HCT116 (cell line): ENCODE results near the gene CNTROB. TPM values are rescaled to one million over a fixed set of nuclear protein-coding genes. Genes with fewer than 3 reads are reported as not detected.

Experiments
- ATAC-seq: fragments of 200-7000 bp; cut with Tn5 transposase; 2 replicates; pipeline ENCODE4 v1.9.1; 2020; ENCODE audit warnings: mild to moderate bottlenecking, moderate library complexity
- BruUV-seq: library from RNA; stranded (reverse); fragments of 400-500 nt; replicated peaks from 2 replicates; lab custom pipeline; 2021; lab: Mats Ljungman, UMichigan
- CTCF ChIA-PET: fragments of 300-600 bp; sonication (Branson Sonifier 250); formaldehyde crosslinking; loops from one replicate; lab custom pipeline; 2021; ENCODE audit warnings: antibody characterized with exemption; lab: Charles Lee
- POLR2A ChIA-PET: fragments of 300-600, 350-600 bp; sonication (Branson Sonifier 250); formaldehyde crosslinking; loops from one replicate; lab custom pipeline; 2021; ENCODE audit warnings: antibody characterized with exemption; lab: Charles Lee
- RAD21 ChIA-PET, 2 experiments: fragments of 300-600 bp; sonication (Branson Sonifier 250); formaldehyde crosslinking; loops; one replicate each; lab custom pipeline; 2023; ENCODE audit warnings: low total read pairs in 2 of 2; ENCODE audit not compliant: uncharacterized antibody in 2 of 2, unreplicated experiment in 2 of 2, low non-redundant PET in 1 of 2; lab: Charles Lee
- DNase-seq: peaks from one replicate; pipeline ENCODE4 v3.0.0-alpha.2; 2010; ENCODE audit warnings: low read depth, low spot score
- H2AFZ ChIP-seq: fragments of 200-600 bp; shearing (Covaris generic), sonication (generic); 2 replicates; pipeline ENCODE4 v1.6.1; 2017; ENCODE audit warnings: low read depth, mixed run types, mixed read lengths, antibody characterized with exemption, low read length; ENCODE audit not compliant: poor library complexity, severe bottlenecking
- H3K27ac ChIP-seq: 2 replicates; pipeline ENCODE4 v1.5.1; 2012; ENCODE audit warnings: low read depth, low read length
- H3K27me3 ChIP-seq: fragments of 200-600 bp; sonication (generic); 2 replicates; pipeline ENCODE4 v1.6.1; 2016; ENCODE audit warnings: mixed run types, low read length, mixed read lengths; ENCODE audit not compliant: insufficient read depth
- H3K36me3 ChIP-seq, 2 experiments: fragments of 200-500 bp in 1 of 2; fragments of 200-600 bp in 1 of 2; sonication (Bioruptor generic) in 1 of 2; sonication (generic) in 1 of 2; 2 replicates each; pipeline versions ENCODE4 v1.5.1 to v1.6.1; 2014 to 2016; ENCODE audit warnings: low read length in 2 of 2, inconsistent platforms in 1 of 2, mixed read lengths in 1 of 2, mixed run types in 1 of 2; ENCODE audit not compliant: insufficient read depth in 2 of 2, control insufficient read depth in 1 of 2
- H3K4me1 ChIP-seq, 2 experiments: fragments of 200-600 bp in 1 of 2; sonication (generic) in 1 of 2; 2 replicates each; pipeline versions ENCODE4 v1.5.1 to v1.6.1; 2012 to 2017; ENCODE audit warnings: low read length in 2 of 2, inconsistent platforms in 1 of 2, mild to moderate bottlenecking in 1 of 2, mixed read lengths in 1 of 2, mixed run types in 1 of 2, moderate library complexity in 1 of 2; ENCODE audit not compliant: insufficient read depth in 2 of 2, control insufficient read depth in 1 of 2
- H3K4me2 ChIP-seq: fragments of 200-600 bp; sonication (generic); 2 replicates; pipeline ENCODE4 v1.6.1; 2017; ENCODE audit warnings: mixed run types, low read length, mixed read lengths
- H3K4me3 ChIP-seq, 2 experiments: fragments of 200-600 bp in 1 of 2; sonication (generic) in 1 of 2; replicated peaks in 1 of 2; 2 replicates each; pipeline ENCODE4 v1.5.1; 2011 to 2016; ENCODE audit warnings: low read length in 2 of 2, control low read depth in 1 of 2, low read depth in 1 of 2, mild to moderate bottlenecking in 1 of 2, mixed read lengths in 1 of 2, mixed run types in 1 of 2
- H3K79me2 ChIP-seq: fragments of 200-600 bp; sonication (generic); 2 replicates; pipeline ENCODE4 v1.6.1; 2017; ENCODE audit warnings: mild to moderate bottlenecking, mixed run types, low read length, moderate library complexity, mixed read lengths; ENCODE audit not compliant: insufficient read depth
- H3K9ac ChIP-seq: fragments of 200-600 bp; sonication (generic); 2 replicates; pipeline ENCODE4 v1.6.1; 2016; ENCODE audit warnings: low read length, mixed read lengths
- H3K9me2 ChIP-seq: fragments of 200-600 bp; sonication (generic), shearing (Covaris generic); 2 replicates; pipeline ENCODE4 v1.6.1; 2017; ENCODE audit warnings: mixed run types, mild to moderate bottlenecking, moderate library complexity; ENCODE audit not compliant: insufficient read depth
- H3K9me3 ChIP-seq, 2 experiments: fragments of 200-500 bp in 1 of 2; fragments of 200-600 bp in 1 of 2; sonication (Bioruptor generic) in 1 of 2; sonication (generic) in 1 of 2; 2 replicates each; pipeline ENCODE4 v1.6.1; 2014 to 2017; ENCODE audit warnings: low read length in 2 of 2, mixed read lengths in 2 of 2, inconsistent platforms in 1 of 2, low read depth in 1 of 2, mild to moderate bottlenecking in 1 of 2, mixed run types in 1 of 2, moderate library complexity in 1 of 2; ENCODE audit not compliant: control insufficient read depth in 1 of 2, insufficient read depth in 1 of 2
- H4K20me1 ChIP-seq: fragments of 200-600 bp; sonication (generic), shearing (Covaris generic); 2 replicates; pipeline ENCODE4 v1.6.1; 2017; ENCODE audit warnings: mixed run types, mild to moderate bottlenecking, moderate library complexity; ENCODE audit not compliant: insufficient read depth
- CBX3 ChIP-seq: IDR thresholded peaks from 2 replicates; pipeline ENCODE4 v1.6.1; 2012; ENCODE audit warnings: low read depth
- CEBPB ChIP-seq: IDR thresholded peaks from 2 replicates; pipeline ENCODE4 v1.6.1; 2012; ENCODE audit warnings: low read depth
- EGR1 ChIP-seq: IDR thresholded peaks from 2 replicates; pipeline ENCODE4 v1.6.1; 2012; ENCODE audit warnings: low read depth
- FOSL1 ChIP-seq: IDR thresholded peaks from 2 replicates; pipeline ENCODE4 v1.6.1; 2012; ENCODE audit warnings: low read depth
- POLR2AphosphoS5 ChIP-seq: IDR thresholded peaks from 2 replicates; pipeline ENCODE4 v1.6.1; 2011; ENCODE audit warnings: mild to moderate bottlenecking, low read depth, low read length, moderate library complexity
- RAD21 ChIP-seq: IDR thresholded peaks from 2 replicates; pipeline ENCODE4 v1.6.1; 2012; ENCODE audit warnings: low read depth, mild to moderate bottlenecking
- SIN3A ChIP-seq: IDR thresholded peaks from 2 replicates; pipeline ENCODE4 v1.6.1; 2012; ENCODE audit warnings: low read depth
- ZFX ChIP-seq: fragments of 450-650 bp; IDR thresholded peaks from 2 replicates; pipeline ENCODE4 v1.6.1; 2017
- intact Hi-C: fragments of 100-400 bp; cut with micrococcal nuclease; formaldehyde crosslinking; loops from 2 replicates; pipeline ENCODE4 v1.10.0; 2022
- total RNA-seq: library from RNA; stranded (reverse); gene quantifications from one replicate; pipeline ENCODE4 v1.2.1, GENCODE V29; 2021; ENCODE audit not compliant: unreplicated experiment
- TF ChIP-seq, protein P1 (sequence below), 3 experiments: fragments of 200-600 bp in 1 of 3; sonication (generic) in 1 of 3; IDR thresholded peaks in 2 of 3; conservative IDR thresholded peaks in 1 of 3; 2 replicates each; pipeline ENCODE4 v1.5.1; 2012 to 2017; ENCODE audit warnings: low read depth in 2 of 3, low read length in 2 of 3, antibody characterized with exemption in 1 of 3, borderline replicate concordance in 1 of 3, control low read depth in 1 of 3, mild to moderate bottlenecking in 1 of 3, mixed read lengths in 1 of 3, mixed run types in 1 of 3, moderate library complexity in 1 of 3; ENCODE audit not compliant: insufficient read depth in 1 of 3

Gene CNTROB
- total RNA-seq, 1 experiment from 2014 or later = 54.6 TPM

DNA sequence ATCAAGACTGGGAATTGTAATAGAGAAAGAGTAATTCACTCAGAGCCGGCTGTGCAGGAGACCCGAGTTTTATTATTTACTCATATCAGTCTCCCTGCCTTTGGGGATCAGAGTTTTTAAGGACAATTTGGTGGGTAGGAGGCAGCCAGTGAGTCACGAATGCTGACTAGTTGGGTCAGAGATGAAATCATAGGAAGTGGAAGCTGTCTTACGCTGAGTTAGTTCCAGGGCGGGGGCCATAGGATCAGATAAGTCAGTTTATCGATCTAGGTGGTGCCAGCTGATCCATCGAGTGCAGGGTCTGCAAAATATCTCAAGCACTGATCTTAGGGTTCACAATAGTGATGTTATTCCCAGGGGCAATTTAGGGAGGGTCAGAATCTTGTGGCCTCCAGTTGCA, 50.2 kb downstream of the CNTROB start:
- Histone ChIP-seq H3K36me3 (no peaks in the 10 kb centered on the region), H3K9ac (no peak overlapping the region), H3K4me1 (no peaks in the 10 kb centered on the region), H3K4me3 (no peak overlapping the region), H3K9me3 (no peaks in the 10 kb centered on the region), H3K9me2 (no peaks in the 10 kb centered on the region), H3K79me2 (no peaks in the 10 kb centered on the region), H2AFZ (no peak overlapping the region), H4K20me1 (no peaks in the 10 kb centered on the region), H3K27me3 (no peaks in the 10 kb centered on the region), H3K4me2 (no peak overlapping the region), H3K27ac (no peak overlapping the region)
- ChIA-PET CTCF (interaction anchor here (1.0 to 2.8 kb wide), 4 partner anchors 10 to 69 kb away, joined by 3 to 12 read pairs (median 6); partner anchors contain the start of gene CNTROB), POLR2A (interaction anchor here (1.1 kb wide), 1 partner anchor 50 kb away, joined by 3 read pairs; the partner anchor contains the start of genes CNTROB and TRAPPC1), RAD21 (no interaction called here)
- no TSS peak for BruUV-seq
- TF ChIP-seq POLR2AphosphoS5 = no peak
- TF ChIP-seq CBX3 = no peak
- TF ChIP-seq EGR1 = no peak
- TF ChIP-seq ZFX = no peak
- TF ChIP-seq SIN3A = no peak
- no peak for TF ChIP-seq FOSL1
- TF ChIP-seq CEBPB = no peak
- DNase-seq (no peak), ATAC-seq (no peak)
- intact Hi-C loops = no loop called here

DNA sequence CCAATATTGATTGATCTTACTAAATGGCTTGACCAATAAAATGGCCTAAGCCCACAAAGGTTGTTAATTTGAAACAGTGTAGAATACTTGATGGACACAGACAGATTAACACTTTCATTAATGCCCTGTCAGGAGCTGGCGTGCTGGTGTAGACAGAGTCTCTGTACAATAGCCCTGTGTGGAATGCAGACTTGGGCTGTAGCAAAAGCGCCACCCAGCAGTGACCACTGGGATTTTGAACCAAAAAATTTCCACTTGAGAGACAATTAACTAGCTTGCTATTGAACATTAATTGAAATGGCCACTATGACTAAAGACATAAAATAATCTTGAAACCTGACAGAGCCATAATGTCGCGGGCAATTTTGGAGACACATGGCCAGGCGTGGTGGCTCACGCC, 50.7 kb downstream of the CNTROB start:
- no peaks in the 10 kb centered on the region for H4K20me1 ChIP-seq
- DNase-seq (no peak), ATAC-seq (peak; percentile 40)
- H3K9ac ChIP-seq = no peak overlapping the region
- H3K4me3 ChIP-seq = no peak overlapping the region
- ChIA-PET RAD21 (no interaction called here), POLR2A (interaction anchor here (1.1 kb wide), 1 partner anchor 51 kb away, joined by 3 read pairs; the partner anchor contains the start of genes CNTROB and TRAPPC1), CTCF (interaction anchor here (0.6 to 2.8 kb wide), 6 partner anchors 10 to 350 kb away, joined by 3 to 12 read pairs (median 5); partner anchors contain the start of gene CNTROB)
- H3K9me3 ChIP-seq = no peaks in the 10 kb centered on the region
- H3K27me3 ChIP-seq = no peaks in the 10 kb centered on the region
- no peaks in the 10 kb centered on the region for H3K36me3 ChIP-seq
- H3K79me2 ChIP-seq = no peaks in the 10 kb centered on the region
- no peak overlapping the region for H3K4me2 ChIP-seq
- intact Hi-C loops = no loop called here
- H3K27ac ChIP-seq = no peak overlapping the region
- TF ChIP-seq EGR1 (no peak), RAD21 (peak; percentile 59)
- TF ChIP-seq, protein P1, sequence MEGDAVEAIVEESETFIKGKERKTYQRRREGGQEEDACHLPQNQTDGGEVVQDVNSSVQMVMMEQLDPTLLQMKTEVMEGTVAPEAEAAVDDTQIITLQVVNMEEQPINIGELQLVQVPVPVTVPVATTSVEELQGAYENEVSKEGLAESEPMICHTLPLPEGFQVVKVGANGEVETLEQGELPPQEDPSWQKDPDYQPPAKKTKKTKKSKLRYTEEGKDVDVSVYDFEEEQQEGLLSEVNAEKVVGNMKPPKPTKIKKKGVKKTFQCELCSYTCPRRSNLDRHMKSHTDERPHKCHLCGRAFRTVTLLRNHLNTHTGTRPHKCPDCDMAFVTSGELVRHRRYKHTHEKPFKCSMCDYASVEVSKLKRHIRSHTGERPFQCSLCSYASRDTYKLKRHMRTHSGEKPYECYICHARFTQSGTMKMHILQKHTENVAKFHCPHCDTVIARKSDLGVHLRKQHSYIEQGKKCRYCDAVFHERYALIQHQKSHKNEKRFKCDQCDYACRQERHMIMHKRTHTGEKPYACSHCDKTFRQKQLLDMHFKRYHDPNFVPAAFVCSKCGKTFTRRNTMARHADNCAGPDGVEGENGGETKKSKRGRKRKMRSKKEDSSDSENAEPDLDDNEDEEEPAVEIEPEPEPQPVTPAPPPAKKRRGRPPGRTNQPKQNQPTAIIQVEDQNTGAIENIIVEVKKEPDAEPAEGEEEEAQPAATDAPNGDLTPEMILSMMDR (IDR thresholded peaks at IDR 0.05 in 2 of 3, conservative IDR thresholded peaks at IDR 0.05 in 1 of 3; ENCODE audit: borderline replicate concordance in 1 of 3, insufficient read depth in 1 of 3, low read depth in 2 of 3, low read length in 2 of 3) = peak in 1 of 3 experiments; percentile 33; a peak in 1 of 6 replicates
- no peaks in the 10 kb centered on the region for H3K9me2 ChIP-seq
- no peaks in the 10 kb centered on the region for H3K4me1 ChIP-seq
- BruUV-seq = no TSS peak
- no peak overlapping the region for H2AFZ ChIP-seq
